ENCODE results near the gene PRKCA.

- TF ChIP-seq CTCF (IDR thresholded peaks at IDR 0.05), result no peak
- no peak for TF ChIP-seq ERG (CRISPR knock-in tag; IDR thresholded peaks at IDR 0.05)
- no peak for TF ChIP-seq RELA (CRISPR knock-in tag; IDR thresholded peaks at IDR 0.05; ENCODE audit: borderline replicate concordance)
- TF ChIP-seq CREM (CRISPR knock-in tag; IDR thresholded peaks at IDR 0.05), result no peak
- TF ChIP-seq ZNF423 (CRISPR knock-in tag; IDR thresholded peaks at IDR 0.05), result no peak
- no peak for TF ChIP-seq ZBTB21 (CRISPR knock-in tag; IDR thresholded peaks at IDR 0.05; ENCODE audit: borderline replicate concordance)
- no peak for TF ChIP-seq ETV6 (CRISPR knock-in tag; IDR thresholded peaks at IDR 0.05)
- no peak for TF ChIP-seq MAX (CRISPR knock-in tag; IDR thresholded peaks at IDR 0.05)
- no peak for TF ChIP-seq ATF3 (CRISPR knock-in tag; conservative IDR thresholded peaks at IDR 0.05)
- TF ChIP-seq ZSCAN18 (CRISPR knock-in tag; IDR thresholded peaks at IDR 0.05), result no peak
- no peak for TF ChIP-seq E2F5 (CRISPR knock-in tag; IDR thresholded peaks at IDR 0.05)
- no peak for TF ChIP-seq FOXK1 (CRISPR knock-in tag; IDR thresholded peaks at IDR 0.05)
- TF ChIP-seq ZNF512 (CRISPR knock-in tag; IDR thresholded peaks at IDR 0.05; ENCODE audit: borderline replicate concordance), result no peak
Observed at GRCh38 chr17:66812571-66812970, 510.2 kb downstream of the PRKCA start.

Measured in WTC11 (cell line).